ENCODE results near the gene GPR162. TPM values are rescaled to one million over a fixed set of nuclear protein-coding genes. Genes with fewer than 3 reads are reported as not detected.

The GPR162 gene
- total and polyA plus RNA-seq, 10 of the 15 experiments (the other 5 are each of a cell fraction or from before 2014, with no cell fraction given): not detected

GRCh38 chr12:6828781-6829535, 7.3 kb downstream of the GPR162 start (continued):
- no peak for TF ChIP-seq PAX5 (IDR thresholded peaks at IDR 0.05; ENCODE audit: borderline replicate concordance, low read depth, low read length)
- TF ChIP-seq, protein P1, sequence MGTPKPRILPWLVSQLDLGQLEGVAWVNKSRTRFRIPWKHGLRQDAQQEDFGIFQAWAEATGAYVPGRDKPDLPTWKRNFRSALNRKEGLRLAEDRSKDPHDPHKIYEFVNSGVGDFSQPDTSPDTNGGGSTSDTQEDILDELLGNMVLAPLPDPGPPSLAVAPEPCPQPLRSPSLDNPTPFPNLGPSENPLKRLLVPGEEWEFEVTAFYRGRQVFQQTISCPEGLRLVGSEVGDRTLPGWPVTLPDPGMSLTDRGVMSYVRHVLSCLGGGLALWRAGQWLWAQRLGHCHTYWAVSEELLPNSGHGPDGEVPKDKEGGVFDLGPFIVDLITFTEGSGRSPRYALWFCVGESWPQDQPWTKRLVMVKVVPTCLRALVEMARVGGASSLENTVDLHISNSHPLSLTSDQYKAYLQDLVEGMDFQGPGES (IDR thresholded peaks at IDR 0.05): no peak
- TF ChIP-seq ATF7 (IDR thresholded peaks at IDR 0.05; ENCODE audit: low read depth): peak; percentile 77
- peak; percentile 57; the same call in 1 of the 2 replicates for TF ChIP-seq POLR2A (IDR thresholded peaks at IDR 0.05; ENCODE audit: low read depth, low read length)
- TF ChIP-seq, protein P2, sequence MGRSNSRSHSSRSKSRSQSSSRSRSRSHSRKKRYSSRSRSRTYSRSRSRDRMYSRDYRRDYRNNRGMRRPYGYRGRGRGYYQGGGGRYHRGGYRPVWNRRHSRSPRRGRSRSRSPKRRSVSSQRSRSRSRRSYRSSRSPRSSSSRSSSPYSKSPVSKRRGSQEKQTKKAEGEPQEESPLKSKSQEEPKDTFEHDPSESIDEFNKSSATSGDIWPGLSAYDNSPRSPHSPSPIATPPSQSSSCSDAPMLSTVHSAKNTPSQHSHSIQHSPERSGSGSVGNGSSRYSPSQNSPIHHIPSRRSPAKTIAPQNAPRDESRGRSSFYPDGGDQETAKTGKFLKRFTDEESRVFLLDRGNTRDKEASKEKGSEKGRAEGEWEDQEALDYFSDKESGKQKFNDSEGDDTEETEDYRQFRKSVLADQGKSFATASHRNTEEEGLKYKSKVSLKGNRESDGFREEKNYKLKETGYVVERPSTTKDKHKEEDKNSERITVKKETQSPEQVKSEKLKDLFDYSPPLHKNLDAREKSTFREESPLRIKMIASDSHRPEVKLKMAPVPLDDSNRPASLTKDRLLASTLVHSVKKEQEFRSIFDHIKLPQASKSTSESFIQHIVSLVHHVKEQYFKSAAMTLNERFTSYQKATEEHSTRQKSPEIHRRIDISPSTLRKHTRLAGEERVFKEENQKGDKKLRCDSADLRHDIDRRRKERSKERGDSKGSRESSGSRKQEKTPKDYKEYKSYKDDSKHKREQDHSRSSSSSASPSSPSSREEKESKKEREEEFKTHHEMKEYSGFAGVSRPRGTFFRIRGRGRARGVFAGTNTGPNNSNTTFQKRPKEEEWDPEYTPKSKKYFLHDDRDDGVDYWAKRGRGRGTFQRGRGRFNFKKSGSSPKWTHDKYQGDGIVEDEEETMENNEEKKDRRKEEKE (IDR thresholded peaks at IDR 0.05): no peak
- 0 out of 2 replicates have a peak, but pooled peaks have one; percentile 15 for TF ChIP-seq CREM (IDR thresholded peaks at IDR 0.05; ENCODE audit: low read depth)
- TF ChIP-seq SP1 (IDR thresholded peaks at IDR 0.05; ENCODE audit: low read depth, low read length): peak; percentile 35
- TF ChIP-seq MYC (IDR thresholded peaks at IDR 0.05; ENCODE audit: insufficient read depth, insufficient read length, insufficient replicate concordance, low read length, severe bottlenecking): no peak
- no peak for TF ChIP-seq KLF5 (IDR thresholded peaks at IDR 0.05; ENCODE audit: partially characterized antibody)
- TF ChIP-seq RUNX3 (IDR thresholded peaks at IDR 0.05; ENCODE audit: low read length): peak; percentile 44; the same call in 1 of the 2 replicates
- TF ChIP-seq, protein P3, sequence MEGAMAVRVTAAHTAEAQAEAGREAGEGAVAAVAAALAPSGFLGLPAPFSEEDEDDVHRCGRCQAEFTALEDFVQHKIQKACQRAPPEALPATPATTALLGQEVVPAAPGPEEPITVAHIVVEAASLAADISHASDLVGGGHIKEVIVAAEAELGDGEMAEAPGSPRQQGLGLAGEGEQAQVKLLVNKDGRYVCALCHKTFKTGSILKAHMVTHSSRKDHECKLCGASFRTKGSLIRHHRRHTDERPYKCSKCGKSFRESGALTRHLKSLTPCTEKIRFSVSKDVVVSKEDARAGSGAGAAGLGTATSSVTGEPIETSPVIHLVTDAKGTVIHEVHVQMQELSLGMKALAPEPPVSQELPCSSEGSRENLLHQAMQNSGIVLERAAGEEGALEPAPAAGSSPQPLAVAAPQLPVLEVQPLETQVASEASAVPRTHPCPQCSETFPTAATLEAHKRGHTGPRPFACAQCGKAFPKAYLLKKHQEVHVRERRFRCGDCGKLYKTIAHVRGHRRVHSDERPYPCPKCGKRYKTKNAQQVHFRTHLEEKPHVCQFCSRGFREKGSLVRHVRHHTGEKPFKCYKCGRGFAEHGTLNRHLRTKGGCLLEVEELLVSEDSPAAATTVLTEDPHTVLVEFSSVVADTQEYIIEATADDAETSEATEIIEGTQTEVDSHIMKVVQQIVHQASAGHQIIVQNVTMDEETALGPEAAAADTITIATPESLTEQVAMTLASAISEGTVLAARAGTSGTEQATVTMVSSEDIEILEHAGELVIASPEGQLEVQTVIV (IDR thresholded peaks at IDR 0.05; ENCODE audit: borderline replicate concordance, partially characterized antibody): peak; percentile 26
- TF ChIP-seq MEF2A (IDR thresholded peaks at IDR 0.05; ENCODE audit: insufficient read depth, low read depth, low read length): no peak
- TF ChIP-seq NBN (IDR thresholded peaks at IDR 0.05): peak; percentile 89
- TF ChIP-seq, protein P4, sequence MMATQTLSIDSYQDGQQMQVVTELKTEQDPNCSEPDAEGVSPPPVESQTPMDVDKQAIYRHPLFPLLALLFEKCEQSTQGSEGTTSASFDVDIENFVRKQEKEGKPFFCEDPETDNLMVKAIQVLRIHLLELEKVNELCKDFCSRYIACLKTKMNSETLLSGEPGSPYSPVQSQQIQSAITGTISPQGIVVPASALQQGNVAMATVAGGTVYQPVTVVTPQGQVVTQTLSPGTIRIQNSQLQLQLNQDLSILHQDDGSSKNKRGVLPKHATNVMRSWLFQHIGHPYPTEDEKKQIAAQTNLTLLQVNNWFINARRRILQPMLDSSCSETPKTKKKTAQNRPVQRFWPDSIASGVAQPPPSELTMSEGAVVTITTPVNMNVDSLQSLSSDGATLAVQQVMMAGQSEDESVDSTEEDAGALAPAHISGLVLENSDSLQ (IDR thresholded peaks at IDR 0.05): 0 out of 2 replicates have a peak, but pooled peaks have one; percentile 10
- peak; percentile 92 for TF ChIP-seq HDGF (IDR thresholded peaks at IDR 0.05)
- TF ChIP-seq CBX5 (IDR thresholded peaks at IDR 0.05; ENCODE audit: low read depth): no peak
- TF ChIP-seq EZH2 (IDR thresholded peaks at IDR 0.05; ENCODE audit: borderline replicate concordance, control insufficient read depth, low read depth, low read length): 0 out of 2 replicates have a peak, but pooled peaks have one; percentile 11
- TF ChIP-seq IKZF1 (conservative IDR thresholded peaks at IDR 0.05): peak; percentile 66
- TF ChIP-seq POU2F2 (IDR thresholded peaks at IDR 0.05; ENCODE audit: borderline replicate concordance, low read depth, low read length): no peak
- no peak for TF ChIP-seq RAD51 (IDR thresholded peaks at IDR 0.05)

Measured in GM12878 (cell line).